Cardiac muscle cell (in vitro differentiated cells and primary cell): ENCODE measurements around the gene ISCA1. TPM values are rescaled to one million over a fixed set of nuclear protein-coding genes. Genes with fewer than 3 reads are reported as not detected.

ENCODE experiments used
- DNase-seq, 2 donors: peaks; one replicate each; pipeline versions ENCODE4 v3.0.0 to v3.0.0-alpha.2; 2010 to 2017; ENCODE audit warnings: low read depth in 1 of 2, low spot score in 1 of 2
- H3K27ac ChIP-seq: fragments of 200-600 bp; sonication (generic); 2 replicates; pipeline ENCODE4 v1.5.1; 2016
- H3K27me3 ChIP-seq: fragments of 200-600 bp; sonication (generic); 2 replicates; pipeline ENCODE4 v1.6.0; 2016; ENCODE audit warnings: control low read depth
- H3K36me3 ChIP-seq: fragments of 200-600 bp; sonication (generic); 2 replicates; pipeline ENCODE4 v1.5.1; 2016; ENCODE audit warnings: control low read depth
- H3K4me1 ChIP-seq: fragments of 200-600 bp; sonication (generic); 2 replicates; pipeline ENCODE4 v1.8.1; 2017; ENCODE audit warnings: low read depth, mild to moderate bottlenecking, mixed run types
- H3K4me3 ChIP-seq: fragments of 200-600 bp; sonication (generic); 2 replicates; pipeline ENCODE4 v1.5.1; 2016; ENCODE audit warnings: mild to moderate bottlenecking
- H3K9me3 ChIP-seq: fragments of 200-600 bp; sonication (generic); 2 replicates; pipeline ENCODE4 v1.5.1; 2017; ENCODE audit warnings: low read depth, mild to moderate bottlenecking, control low read depth
- polyA plus RNA-seq: library from polyadenylated mRNA; unstranded; fragments of >200 nt; fragmentation: Nextera tagmentation; extraction: Ambion mirVana; gene quantifications from 2 replicates; pipeline ENCODE4 v1.2.1, GENCODE V29; 2016
- total RNA-seq: library from RNA; depleted of rRNA; stranded (reverse); fragments of >200 nt; gene quantifications from 2 replicates; pipeline ENCODE4 v1.2.3, GENCODE V29; 2016
- TF ChIP-seq, protein P1 (sequence below): IDR thresholded peaks from 2 replicates; pipeline ENCODE4 v1.5.1; 2012; ENCODE audit warnings: low read depth, mild to moderate bottlenecking, low read length

ISCA1 gene
- total and polyA plus RNA-seq, 2 experiments from 2014 or later = 37.6 to 69.3 TPM

DNA sequence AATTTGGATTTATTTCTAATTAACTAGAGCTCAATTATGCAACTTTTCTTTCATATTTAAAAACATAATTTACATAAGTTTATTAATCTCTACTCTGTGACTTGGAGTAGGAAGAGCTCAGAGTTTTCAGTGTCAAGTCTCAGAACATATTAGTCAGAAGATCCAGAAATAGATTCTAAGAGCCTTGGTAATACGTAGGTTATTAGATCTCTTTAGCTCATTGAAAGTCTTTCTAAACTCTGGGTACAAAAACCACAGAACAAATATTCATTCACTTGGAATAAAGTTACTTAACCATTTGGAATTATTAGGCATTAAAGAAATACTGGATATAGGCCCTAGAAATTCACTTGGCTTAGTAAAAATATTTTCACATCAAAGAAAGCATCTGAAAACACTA lies 26.3 kb upstream of the ISCA1 start:
- TF ChIP-seq, protein P1, sequence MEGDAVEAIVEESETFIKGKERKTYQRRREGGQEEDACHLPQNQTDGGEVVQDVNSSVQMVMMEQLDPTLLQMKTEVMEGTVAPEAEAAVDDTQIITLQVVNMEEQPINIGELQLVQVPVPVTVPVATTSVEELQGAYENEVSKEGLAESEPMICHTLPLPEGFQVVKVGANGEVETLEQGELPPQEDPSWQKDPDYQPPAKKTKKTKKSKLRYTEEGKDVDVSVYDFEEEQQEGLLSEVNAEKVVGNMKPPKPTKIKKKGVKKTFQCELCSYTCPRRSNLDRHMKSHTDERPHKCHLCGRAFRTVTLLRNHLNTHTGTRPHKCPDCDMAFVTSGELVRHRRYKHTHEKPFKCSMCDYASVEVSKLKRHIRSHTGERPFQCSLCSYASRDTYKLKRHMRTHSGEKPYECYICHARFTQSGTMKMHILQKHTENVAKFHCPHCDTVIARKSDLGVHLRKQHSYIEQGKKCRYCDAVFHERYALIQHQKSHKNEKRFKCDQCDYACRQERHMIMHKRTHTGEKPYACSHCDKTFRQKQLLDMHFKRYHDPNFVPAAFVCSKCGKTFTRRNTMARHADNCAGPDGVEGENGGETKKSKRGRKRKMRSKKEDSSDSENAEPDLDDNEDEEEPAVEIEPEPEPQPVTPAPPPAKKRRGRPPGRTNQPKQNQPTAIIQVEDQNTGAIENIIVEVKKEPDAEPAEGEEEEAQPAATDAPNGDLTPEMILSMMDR = no peak
- Histone ChIP-seq H3K9me3 (no peaks in the 10 kb centered on the region), H3K4me1 (no peaks in the 10 kb centered on the region), H3K27me3 (no peaks in the 10 kb centered on the region), H3K36me3 (peaks cover 24% of the 10 kb centered on the region), H3K4me3 (no peak overlapping the region), H3K27ac (no peak overlapping the region)
- no peak for DNase-seq

DNA sequence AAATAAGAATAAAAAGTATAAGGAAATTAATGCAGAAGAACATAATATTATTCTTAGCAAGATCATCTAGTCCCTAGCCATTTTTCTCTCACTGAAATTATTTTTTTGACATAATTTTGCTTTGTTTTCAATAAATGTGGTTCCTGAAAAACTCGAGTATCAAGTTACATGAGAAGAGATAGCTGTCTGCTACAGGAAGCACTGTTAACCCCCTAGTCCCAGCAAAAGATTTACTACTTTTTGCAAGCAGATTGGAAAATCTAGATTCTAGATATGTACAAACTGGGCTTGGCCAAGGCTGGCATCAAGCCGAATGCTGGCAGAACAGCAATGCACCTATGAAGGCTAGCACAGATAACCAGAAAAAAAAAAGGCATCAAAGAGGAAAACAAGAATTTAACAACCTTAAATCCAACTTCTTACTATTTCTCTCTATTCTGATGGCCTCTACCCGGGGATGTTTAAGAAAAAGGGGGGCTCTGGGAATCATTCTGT lies 21.9 kb upstream of the ISCA1 start:
- TF ChIP-seq, protein P1 = no peak
- no peak overlapping the region for H3K4me3 ChIP-seq
- H3K4me1 ChIP-seq = no peaks in the 10 kb centered on the region

DNA sequence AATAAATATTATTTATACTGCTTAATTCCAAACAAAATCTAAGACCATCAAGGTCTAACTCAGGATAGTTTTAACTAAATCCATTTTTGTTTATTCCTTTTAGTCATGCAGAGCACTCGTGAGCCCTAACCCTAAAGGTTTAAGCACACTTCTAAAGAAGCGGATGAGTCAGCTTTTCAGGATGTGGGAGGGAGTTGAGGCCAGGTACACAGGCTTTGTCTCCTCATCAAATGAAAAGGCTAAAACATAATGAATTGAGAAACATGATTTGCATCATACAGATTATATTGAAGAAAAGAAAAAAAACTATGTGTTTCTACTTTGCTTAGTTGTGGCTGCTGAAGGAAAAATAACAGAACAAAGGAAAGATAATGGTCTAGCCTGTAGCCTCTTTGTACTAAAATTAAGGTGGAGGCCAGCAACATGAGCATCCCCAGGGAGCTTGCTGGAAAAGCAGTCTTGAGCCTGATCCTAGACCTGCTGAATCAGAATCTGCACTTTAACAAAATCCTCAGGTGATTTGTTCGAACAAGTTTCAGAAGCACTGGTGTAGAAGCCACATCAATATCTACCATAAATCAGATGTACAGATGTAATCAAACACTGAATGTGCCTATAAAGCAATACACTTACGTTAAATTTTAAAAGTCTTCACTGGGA lies 21.1 kb upstream of the ISCA1 start:
- Histone ChIP-seq H3K27ac (no peak overlapping the region), H3K4me1 (no peaks in the 10 kb centered on the region), H3K4me3 (no peak overlapping the region), H3K27me3 (no peaks in the 10 kb centered on the region), H3K9me3 (no peaks in the 10 kb centered on the region), H3K36me3 (peaks cover 37% of the 10 kb centered on the region)
- peak in 1 of 2 donors; percentile 32 for DNase-seq
- TF ChIP-seq, protein P1 = no peak

More for the DNA sequence above, 21.9 kb upstream of the ISCA1 start:
- no peak for DNase-seq
- no peaks in the 10 kb centered on the region for H3K27me3 ChIP-seq
- H3K36me3 ChIP-seq = peaks cover 33% of the 10 kb centered on the region
- H3K9me3 ChIP-seq = no peaks in the 10 kb centered on the region
- H3K27ac ChIP-seq = no peak overlapping the region

DNA sequence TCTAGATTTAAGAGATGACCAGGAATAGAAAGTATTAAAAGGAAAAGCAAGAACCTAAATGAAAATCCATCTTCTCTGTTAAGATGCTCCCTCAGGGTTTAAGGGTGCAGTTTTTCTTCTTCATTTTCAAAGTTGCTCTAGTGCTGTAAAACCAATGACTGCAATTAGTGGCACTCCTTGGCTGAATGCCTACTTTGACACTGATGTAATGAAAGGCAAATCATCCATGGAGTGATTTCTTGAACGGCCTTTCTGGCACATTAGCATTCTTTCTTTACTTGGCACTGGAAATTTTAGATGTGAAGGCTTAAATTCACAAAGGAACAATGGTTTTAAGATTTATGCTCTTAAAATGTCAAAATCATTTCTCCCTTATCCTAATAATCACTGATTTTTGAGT lies 19.3 kb upstream of the ISCA1 start:
- Histone ChIP-seq H3K27me3 (no peaks in the 10 kb centered on the region), H3K27ac (no peak overlapping the region), H3K36me3 (peaks cover 24% of the 10 kb centered on the region), H3K9me3 (no peaks in the 10 kb centered on the region), H3K4me1 (no peaks in the 10 kb centered on the region), H3K4me3 (no peak overlapping the region)
- TF ChIP-seq, protein P1 = no peak
- no peak for DNase-seq

GRCh38 chr9:86300701-86301100 lies 18.4 kb upstream of the ISCA1 start:
- no peaks in the 10 kb centered on the region for H3K4me1 ChIP-seq
- TF ChIP-seq, protein P1 = no peak
- peaks cover 24% of the 10 kb centered on the region for H3K36me3 ChIP-seq

More at GRCh38 chr9:86300701-86301100, 18.4 kb upstream of the ISCA1 start:
- Histone ChIP-seq H3K27me3 (no peaks in the 10 kb centered on the region), H3K9me3 (no peaks in the 10 kb centered on the region), H3K27ac (no peak overlapping the region), H3K4me3 (no peak overlapping the region)
- no peak for DNase-seq
